SK-N-SH treated with all-trans-retinoic acid at 6 μM for 48 hours (cell line): ENCODE results near the gene RIPK4.

ENCODE experiments used
- ESRRG ChIP-seq: fragments of 250-450 bp; sonication (Bioruptor Pico); IDR thresholded peaks from 2 replicates; pipeline ENCODE4 v1.6.1; 2021; ENCODE audit warnings: mild to moderate bottlenecking
- GLIS3 ChIP-seq: fragments of 250-450 bp; sonication (Bioruptor Pico); IDR thresholded peaks from 2 replicates; pipeline ENCODE4 v1.5.0; 2020; ENCODE audit warnings: mild to moderate bottlenecking, moderate library complexity

- TF ChIP-seq GLIS3 (no peak), ESRRG (CRISPR knock-in tag) (no peak)
These were observed 11.3 kb upstream of the RIPK4 start for GRCh38 chr21:41777951-41778815.
